Mammary epithelial cell (primary cell): Measurements from ENCODE around the gene PIK3R1.

Source experiments
- EZH2 ChIP-seq: IDR thresholded peaks from 2 replicates; pipeline ENCODE4 v1.6.1; 2012; ENCODE audit warnings: low read length, inconsistent platforms, borderline replicate concordance
- TF ChIP-seq, protein P1 (sequence below), 2 donors: IDR thresholded peaks in 1 of 2; conservative IDR thresholded peaks in 1 of 2; 2 replicates each; pipeline ENCODE4 v1.5.1; 2011 to 2012; ENCODE audit warnings: inconsistent platforms in 2 of 2, low read length in 2 of 2, mild to moderate bottlenecking in 2 of 2, control low read depth in 1 of 2, low read depth in 1 of 2; ENCODE audit not compliant: insufficient read depth in 1 of 2; ENCODE audit errors: extremely low read depth in 1 of 2

DNA sequence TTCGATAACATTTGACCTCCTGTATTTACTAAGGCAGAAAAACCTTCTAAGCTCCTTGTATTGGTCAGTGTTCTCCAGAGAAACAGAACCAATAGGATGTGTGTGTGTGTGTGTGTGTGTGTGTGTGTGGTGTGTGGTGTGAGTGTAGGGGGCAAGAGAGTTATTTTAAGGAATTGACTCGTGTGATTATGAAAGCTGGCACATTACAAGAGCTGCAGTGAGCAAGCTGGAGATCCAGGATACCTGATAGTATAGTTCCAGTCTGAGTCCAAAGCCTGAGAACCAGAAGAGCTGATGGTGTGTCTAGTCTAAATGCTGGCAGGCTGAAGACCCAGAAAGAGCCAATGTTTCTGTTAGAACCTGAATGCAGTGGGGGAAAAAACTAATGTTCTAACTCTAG lies 21.2 kb upstream of the PIK3R1 start:
- TF ChIP-seq, protein P1, sequence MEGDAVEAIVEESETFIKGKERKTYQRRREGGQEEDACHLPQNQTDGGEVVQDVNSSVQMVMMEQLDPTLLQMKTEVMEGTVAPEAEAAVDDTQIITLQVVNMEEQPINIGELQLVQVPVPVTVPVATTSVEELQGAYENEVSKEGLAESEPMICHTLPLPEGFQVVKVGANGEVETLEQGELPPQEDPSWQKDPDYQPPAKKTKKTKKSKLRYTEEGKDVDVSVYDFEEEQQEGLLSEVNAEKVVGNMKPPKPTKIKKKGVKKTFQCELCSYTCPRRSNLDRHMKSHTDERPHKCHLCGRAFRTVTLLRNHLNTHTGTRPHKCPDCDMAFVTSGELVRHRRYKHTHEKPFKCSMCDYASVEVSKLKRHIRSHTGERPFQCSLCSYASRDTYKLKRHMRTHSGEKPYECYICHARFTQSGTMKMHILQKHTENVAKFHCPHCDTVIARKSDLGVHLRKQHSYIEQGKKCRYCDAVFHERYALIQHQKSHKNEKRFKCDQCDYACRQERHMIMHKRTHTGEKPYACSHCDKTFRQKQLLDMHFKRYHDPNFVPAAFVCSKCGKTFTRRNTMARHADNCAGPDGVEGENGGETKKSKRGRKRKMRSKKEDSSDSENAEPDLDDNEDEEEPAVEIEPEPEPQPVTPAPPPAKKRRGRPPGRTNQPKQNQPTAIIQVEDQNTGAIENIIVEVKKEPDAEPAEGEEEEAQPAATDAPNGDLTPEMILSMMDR (conservative IDR thresholded peaks at IDR 0.05 in 1 of 2, IDR thresholded peaks at IDR 0.05 in 1 of 2; ENCODE audit: extremely low read depth in 1 of 2, insufficient read depth in 1 of 2, low read depth in 1 of 2, low read length in 2 of 2), result no peak
- TF ChIP-seq EZH2, result no peak
